ENCODE measurements around the gene OR2T35. TPM values are rescaled to one million over a fixed set of nuclear protein-coding genes. Genes with fewer than 3 reads are reported as not detected.
A peak's percentile ranks its signal among the peaks of the same experiment; 100 is the strongest.
"Not testable (repeated sequence)": the region's sequence is repeated elsewhere in the genome, so short reads cannot be mapped to it uniquely, and the experiment has no call there.

OR2T35 gene
- total RNA-seq, 2 experiments from 2014 or later = not detected

- H3K27ac Mint-ChIP-seq, DNase-seq, H3K9me3 Mint-ChIP-seq, H3K4me1 Mint-ChIP-seq, H3K27me3 Mint-ChIP-seq, H3K36me3 Mint-ChIP-seq, H3K4me3 Mint-ChIP-seq: not testable (repeated sequence)
These were observed 8.5 kb downstream of the OR2T35 start for GRCh38 chr1:248636612-248637011.

- H3K4me1 Mint-ChIP-seq, H3K27me3 Mint-ChIP-seq, H3K36me3 Mint-ChIP-seq, H3K9me3 Mint-ChIP-seq, H3K27ac Mint-ChIP-seq, DNase-seq, H3K4me3 Mint-ChIP-seq: not testable (repeated sequence)
These were observed 10.1 kb downstream of the OR2T35 start, which contains the start of gene OR2T11 for GRCh38 chr1:248634991-248635390. TSS of gene OR2T11 (minus strand) at chr1:248635091. CDS start at chr1:248627128, 7,963 bp downstream.

GRCh38 chr1:248631354-248632008 lies 13.6 kb downstream of the OR2T35 start:
- Mint-ChIP-seq H3K4me1 (no peaks in the 10 kb centered on the region), H3K27me3 (no peaks in the 10 kb centered on the region), H3K27ac (no peak overlapping the region), H3K9me3 (no peaks in the 10 kb centered on the region), H3K4me3 (no peak overlapping the region), H3K36me3 (no peaks in the 10 kb centered on the region)
- no peak for DNase-seq

GRCh38 chr1:248630551-248630950 lies 14.5 kb downstream of the OR2T35 start:
- H3K36me3 Mint-ChIP-seq = no peaks in the 10 kb centered on the region
- H3K27ac Mint-ChIP-seq = no peak overlapping the region
- DNase-seq = no peak
- H3K4me3 Mint-ChIP-seq = no peak overlapping the region
- no peaks in the 10 kb centered on the region for H3K9me3 Mint-ChIP-seq
- H3K4me1 Mint-ChIP-seq = no peaks in the 10 kb centered on the region
- H3K27me3 Mint-ChIP-seq = no peaks in the 10 kb centered on the region

- Mint-ChIP-seq H3K27me3 (no peaks in the 10 kb centered on the region), H3K4me1 (no peaks in the 10 kb centered on the region)
- no peak for DNase-seq
These were observed 16.9 kb downstream of the OR2T35 start for GRCh38 chr1:248627971-248628844.

GRCh38 chr1:248625971-248626370 lies 19.1 kb downstream of the OR2T35 start:
- Mint-ChIP-seq H3K27ac (no peak overlapping the region), H3K27me3 (no peaks in the 10 kb centered on the region), H3K36me3 (no peaks in the 10 kb centered on the region), H3K9me3 (no peaks in the 10 kb centered on the region), H3K4me3 (no peak overlapping the region), H3K4me1 (no peaks in the 10 kb centered on the region)
- DNase-seq = no peak

More at GRCh38 chr1:248627971-248628844, 16.9 kb downstream of the OR2T35 start:
- no peaks in the 10 kb centered on the region for H3K36me3 Mint-ChIP-seq
- no peaks in the 10 kb centered on the region for H3K9me3 Mint-ChIP-seq
- no peak overlapping the region for H3K27ac Mint-ChIP-seq
- no peak overlapping the region for H3K4me3 Mint-ChIP-seq

- Mint-ChIP-seq H3K36me3 (no peaks in the 10 kb centered on the region), H3K27ac (no peak overlapping the region), H3K9me3 (no peaks in the 10 kb centered on the region), H3K27me3 (no peaks in the 10 kb centered on the region), H3K4me3 (no peak overlapping the region), H3K4me1 (no peaks in the 10 kb centered on the region)
- no peak for DNase-seq
These were observed 19.9 kb downstream of the OR2T35 start for GRCh38 chr1:248625166-248625565.

- H3K4me1 Mint-ChIP-seq = peaks cover 2% of the 10 kb centered on the region
- no peaks in the 10 kb centered on the region for H3K27me3 Mint-ChIP-seq
- H3K27ac Mint-ChIP-seq = no peak overlapping the region
- no peaks in the 10 kb centered on the region for H3K36me3 Mint-ChIP-seq
- no peak overlapping the region for H3K4me3 Mint-ChIP-seq
- DNase-seq = no peak
- no peaks in the 10 kb centered on the region for H3K9me3 Mint-ChIP-seq
These were observed 22.5 kb downstream of the OR2T35 start for GRCh38 chr1:248622570-248623001.

GRCh38 chr1:248621770-248622169 lies 23.3 kb downstream of the OR2T35 start:
- H3K36me3 Mint-ChIP-seq = no peaks in the 10 kb centered on the region
- H3K27me3 Mint-ChIP-seq = no peaks in the 10 kb centered on the region
- no peaks in the 10 kb centered on the region for H3K9me3 Mint-ChIP-seq
- H3K27ac Mint-ChIP-seq = no peak overlapping the region
- no peak for DNase-seq
- H3K4me3 Mint-ChIP-seq = no peak overlapping the region
- peaks cover 2% of the 10 kb centered on the region for H3K4me1 Mint-ChIP-seq

GRCh38 chr1:248618878-248619277 lies 26.2 kb downstream of the OR2T35 start:
- Mint-ChIP-seq H3K9me3 (peaks cover 1% of the 10 kb centered on the region), H3K4me1 (peaks cover 10% of the 10 kb centered on the region), H3K27me3 (no peaks in the 10 kb centered on the region), H3K4me3 (no peak overlapping the region), H3K27ac (no peak overlapping the region), H3K36me3 (peaks cover 2% of the 10 kb centered on the region)
- peak; percentile 8 for DNase-seq

GRCh38 chr1:248618119-248618518 lies 27.0 kb downstream of the OR2T35 start:
- no peaks in the 10 kb centered on the region for H3K27me3 Mint-ChIP-seq
- H3K4me1 Mint-ChIP-seq = peaks cover 15% of the 10 kb centered on the region
- H3K9me3 Mint-ChIP-seq = peaks cover 1% of the 10 kb centered on the region
- H3K4me3 Mint-ChIP-seq = no peak overlapping the region
- no peak overlapping the region for H3K27ac Mint-ChIP-seq
- no peak for DNase-seq
- peaks cover 2% of the 10 kb centered on the region for H3K36me3 Mint-ChIP-seq

- H3K9me3 Mint-ChIP-seq = peaks cover 1% of the 10 kb centered on the region
- peaks cover 21% of the 10 kb centered on the region for H3K4me1 Mint-ChIP-seq
- DNase-seq = no peak
- no peaks in the 10 kb centered on the region for H3K27me3 Mint-ChIP-seq
- peaks cover 2% of the 10 kb centered on the region for H3K36me3 Mint-ChIP-seq
- H3K4me3 Mint-ChIP-seq = no peak overlapping the region
- H3K27ac Mint-ChIP-seq = peak overlapping the region; percentile 84
These were observed 31.3 kb downstream of the OR2T35 start for GRCh38 chr1:248613742-248614141.

GRCh38 chr1:248611883-248612414 lies 33.1 kb downstream of the OR2T35 start:
- Mint-ChIP-seq H3K9me3 (peaks cover 1% of the 10 kb centered on the region), H3K27me3 (no peaks in the 10 kb centered on the region), H3K4me1 (peaks cover 19% of the 10 kb centered on the region), H3K27ac (no peak overlapping the region), H3K4me3 (no peak overlapping the region), H3K36me3 (peaks cover 2% of the 10 kb centered on the region)
- peak; percentile 6 for DNase-seq

- peak overlapping the region; percentile 29 for H3K27ac Mint-ChIP-seq
- no peak overlapping the region for H3K4me3 Mint-ChIP-seq
- no peak for DNase-seq
- H3K4me1 Mint-ChIP-seq = peaks cover 16% of the 10 kb centered on the region
- H3K9me3 Mint-ChIP-seq = peaks cover 1% of the 10 kb centered on the region
- H3K36me3 Mint-ChIP-seq = peaks cover 2% of the 10 kb centered on the region
- no peaks in the 10 kb centered on the region for H3K27me3 Mint-ChIP-seq
These were observed 34.8 kb downstream of the OR2T35 start for GRCh38 chr1:248610301-248610700.

- no peak overlapping the region for H3K27ac Mint-ChIP-seq
These were observed 45.7 kb downstream of the OR2T35 start for GRCh38 chr1:248599396-248599795.

More at GRCh38 chr1:248599396-248599795, 45.7 kb downstream of the OR2T35 start:
- no peaks in the 10 kb centered on the region for H3K27me3 Mint-ChIP-seq
- H3K4me3 Mint-ChIP-seq = no peak overlapping the region
- H3K4me1 Mint-ChIP-seq = peaks cover 4% of the 10 kb centered on the region
- H3K36me3 Mint-ChIP-seq = peaks cover 3% of the 10 kb centered on the region
- no peak for DNase-seq
- H3K9me3 Mint-ChIP-seq = no peaks in the 10 kb centered on the region
